ENCODE data around the gene NDUFAF2. TPM values are rescaled to one million over a fixed set of nuclear protein-coding genes. Genes with fewer than 3 reads are reported as not detected.

Gene NDUFAF2
- total and polyA plus RNA-seq, 4 donors, result 12.2 to 68.8 (median 29.8) TPM

- peaks cover 0 to 3% (median 0%) of the 10 kb centered on the region in 4 donors for H3K36me3 ChIP-seq (ENCODE audit: control insufficient read depth in 4 of 4, insufficient read depth in 4 of 4, low read length in 4 of 4)
- H3K9me3 ChIP-seq (ENCODE audit: control insufficient read depth in 4 of 4, insufficient read depth in 3 of 4, low read length in 3 of 4), result no peaks in the 10 kb centered on the region
- H3K4me3 ChIP-seq, result no peak overlapping the region
- ATAC-seq (ENCODE audit: insufficient read depth, low FRiP score) (no peak), DNase-seq (no peak)
- 26 to 55% methylated on average over 4 of the region's 4 CpGs for WGBS, 2 donors
- TF ChIP-seq CTCF (IDR thresholded peaks at IDR 0.05; ENCODE audit: control extremely low read depth, extremely low read depth), result no peak
- no peak overlapping the region for H3K9ac ChIP-seq (ENCODE audit: insufficient read depth in 1 of 2, low read length in 2 of 2)
- H3K27ac ChIP-seq (ENCODE audit: low read depth in 1 of 2, low read length in 1 of 2), result no peak overlapping the region
- H3K4me1 ChIP-seq (ENCODE audit: control insufficient read depth in 5 of 5, insufficient read depth in 5 of 5, low read length in 5 of 5), result no peaks in the 10 kb centered on the region
- H3K27me3 ChIP-seq (ENCODE audit: control insufficient read depth in 3 of 3, insufficient read depth in 3 of 3, low read length in 2 of 3), result no peaks in the 10 kb centered on the region
These were observed 155.4 kb downstream of the NDUFAF2 start for GRCh38 chr5:61100437-61100836.

- Histone ChIP-seq H3K4me3 (no peak overlapping the region), H3K27me3 (ENCODE audit: control insufficient read depth in 3 of 3, insufficient read depth in 3 of 3, low read length in 2 of 3) (no peaks in the 10 kb centered on the region), H3K27ac (ENCODE audit: low read depth in 1 of 2, low read length in 1 of 2) (no peak overlapping the region), H3K4me1 (ENCODE audit: control insufficient read depth in 5 of 5, insufficient read depth in 5 of 5, low read length in 5 of 5) (no peaks in the 10 kb centered on the region), H3K9me3 (ENCODE audit: control insufficient read depth in 4 of 4, insufficient read depth in 3 of 4, low read length in 3 of 4) (no peaks in the 10 kb centered on the region), H3K36me3 (ENCODE audit: control insufficient read depth in 4 of 4, insufficient read depth in 4 of 4, low read length in 4 of 4) (no peaks in the 10 kb centered on the region), H3K9ac (ENCODE audit: insufficient read depth in 1 of 2, low read length in 2 of 2) (no peak overlapping the region)
- no peak for ATAC-seq (ENCODE audit: insufficient read depth, low FRiP score)
- TF ChIP-seq CTCF (IDR thresholded peaks at IDR 0.05; ENCODE audit: control extremely low read depth, extremely low read depth), result no peak
- DNase-seq, result no peak
- 46 to 97% methylated on average over 1 of the region's 1 CpG for WGBS, 2 donors
These were observed 169.4 kb downstream of the NDUFAF2 start for GRCh38 chr5:61114441-61114840.

- Histone ChIP-seq H3K27ac (ENCODE audit: low read depth in 1 of 2, low read length in 1 of 2) (no peak overlapping the region), H3K36me3 (ENCODE audit: control insufficient read depth in 4 of 4, insufficient read depth in 4 of 4, low read length in 4 of 4) (no peaks in the 10 kb centered on the region), H3K4me1 (ENCODE audit: control insufficient read depth in 5 of 5, insufficient read depth in 5 of 5, low read length in 5 of 5) (no peaks in the 10 kb centered on the region), H3K9ac (ENCODE audit: insufficient read depth in 1 of 2, low read length in 2 of 2) (no peak overlapping the region), H3K9me3 (ENCODE audit: control insufficient read depth in 4 of 4, insufficient read depth in 3 of 4, low read length in 3 of 4) (no peaks in the 10 kb centered on the region), H3K4me3 (no peak overlapping the region), H3K27me3 (ENCODE audit: control insufficient read depth in 3 of 3, insufficient read depth in 3 of 3, low read length in 2 of 3) (no peaks in the 10 kb centered on the region)
- no peak for TF ChIP-seq CTCF (IDR thresholded peaks at IDR 0.05; ENCODE audit: control extremely low read depth, extremely low read depth)
- no peak for ATAC-seq (ENCODE audit: insufficient read depth, low FRiP score)
- 95 to 97% methylated on average over 3 of the region's 3 CpGs for WGBS, 2 donors
- DNase-seq, result no peak
These were observed 171.0 kb downstream of the NDUFAF2 start for GRCh38 chr5:61115968-61116367.

GRCh38 chr5:61119066-61119465 lies 174.1 kb downstream of the NDUFAF2 start:
- ATAC-seq (ENCODE audit: insufficient read depth, low FRiP score) (no peak), DNase-seq (no peak)
- WGBS, 2 donors, result 79 to 97% methylated on average over 1 of the region's 1 CpG
- no peak overlapping the region for H3K27ac ChIP-seq (ENCODE audit: low read depth in 1 of 2, low read length in 1 of 2)
- no peak overlapping the region for H3K4me3 ChIP-seq
- H3K9me3 ChIP-seq (ENCODE audit: control insufficient read depth in 4 of 4, insufficient read depth in 3 of 4, low read length in 3 of 4), result no peaks in the 10 kb centered on the region
- H3K27me3 ChIP-seq (ENCODE audit: control insufficient read depth in 3 of 3, insufficient read depth in 3 of 3, low read length in 2 of 3), result no peaks in the 10 kb centered on the region
- TF ChIP-seq CTCF (IDR thresholded peaks at IDR 0.05; ENCODE audit: control extremely low read depth, extremely low read depth), result no peak
- H3K36me3 ChIP-seq (ENCODE audit: control insufficient read depth in 4 of 4, insufficient read depth in 4 of 4, low read length in 4 of 4), result no peaks in the 10 kb centered on the region
- no peak overlapping the region for H3K9ac ChIP-seq (ENCODE audit: insufficient read depth in 1 of 2, low read length in 2 of 2)
- H3K4me1 ChIP-seq (ENCODE audit: control insufficient read depth in 5 of 5, insufficient read depth in 5 of 5, low read length in 5 of 5), result no peaks in the 10 kb centered on the region

Measured in lung (tissue), 12 donors.